GM19463 (cell line): ENCODE data around the gene LRRC75B.
A peak's percentile ranks its signal among the peaks of the same experiment; 100 is the strongest.
"Not testable (repeated sequence)": the region's sequence is repeated elsewhere in the genome, so short reads cannot be mapped to it uniquely, and the experiment has no call there.

Experiments used
- ATAC-seq: cut with Tn5 transposase; IDR thresholded peaks from one replicate; pipeline ENCODE4 v1.9.1; 2021; ENCODE audit warnings: mild to moderate bottlenecking, moderate library complexity; ENCODE audit not compliant: unreplicated experiment

LRRC75B gene, protein sequence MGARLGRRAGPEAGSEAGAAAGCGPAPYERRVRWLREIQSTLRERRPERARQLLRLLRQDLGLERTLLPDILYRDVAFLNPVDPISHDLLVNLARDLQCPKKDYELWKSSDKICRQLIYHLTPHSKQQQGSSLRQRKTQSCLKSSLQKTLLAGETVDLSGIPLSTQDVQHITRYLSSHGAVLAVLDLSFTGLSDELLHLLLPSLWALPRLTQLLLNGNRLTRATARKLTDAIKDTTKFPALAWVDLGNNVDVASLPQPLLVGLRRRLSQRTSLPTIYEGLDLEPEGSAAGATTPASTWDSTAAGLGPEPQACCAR

GRCh38 chr22:24592851-24593558 lies at the start of gene LRRC75B:
Gene LRRC75B, minus strand, starts transcription at chr22:24593073. Its CDS starts 34 bp downstream, at chr22:24593039.
- peak; percentile 97 for ATAC-seq

DNA sequence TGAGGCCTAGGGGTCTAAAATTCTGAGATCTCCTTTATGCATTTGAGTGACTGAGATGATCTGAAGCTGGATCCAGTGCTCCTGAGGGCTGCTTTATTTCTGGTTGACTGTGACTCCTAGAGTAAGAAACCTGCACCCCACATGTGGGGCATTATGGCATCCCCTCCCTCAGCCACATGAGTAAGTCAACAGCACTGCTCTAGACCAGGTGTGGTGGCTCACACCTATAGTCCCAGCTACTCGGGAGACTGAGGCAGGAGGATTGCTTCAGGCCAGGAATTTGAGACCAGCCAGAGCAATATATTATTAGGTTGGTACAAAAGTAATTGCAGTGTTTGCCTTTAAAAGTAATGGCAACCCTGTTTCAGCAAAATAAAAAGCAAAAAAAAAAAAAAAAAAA lies 49.4 kb upstream of the LRRC75B start:
- not testable (repeated sequence) for ATAC-seq

GRCh38 chr22:24636513-24636912 lies 43.6 kb upstream of the LRRC75B start:
- ATAC-seq: not testable (repeated sequence)

GRCh38 chr22:24634776-24635389 lies 42.0 kb upstream of the LRRC75B start:
- ATAC-seq: not testable (repeated sequence)

- ATAC-seq: not testable (repeated sequence)
These were observed 40.6 kb upstream of the LRRC75B start for GRCh38 chr22:24633231-24634023.

DNA sequence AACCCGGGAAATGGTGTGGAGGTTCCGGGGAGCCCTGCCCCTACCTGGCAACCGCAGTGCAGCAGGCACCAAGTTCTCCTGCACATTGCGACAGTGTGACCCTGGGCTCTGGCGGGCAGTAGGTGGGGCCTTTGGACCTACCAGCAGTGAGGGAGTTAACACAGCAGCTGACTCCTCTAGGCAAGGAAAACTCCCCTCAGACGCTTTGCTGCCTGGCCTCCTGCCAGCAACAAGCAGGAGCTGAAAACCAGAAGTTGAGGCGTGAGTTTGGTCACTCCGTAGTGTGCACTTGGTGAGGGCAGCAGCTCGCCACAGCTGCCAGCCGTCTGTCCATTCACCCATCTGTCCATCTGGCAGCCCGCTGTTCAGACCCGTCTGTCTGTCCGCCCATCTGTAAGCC lies 39.8 kb upstream of the LRRC75B start:
- ATAC-seq: not testable (repeated sequence)

DNA sequence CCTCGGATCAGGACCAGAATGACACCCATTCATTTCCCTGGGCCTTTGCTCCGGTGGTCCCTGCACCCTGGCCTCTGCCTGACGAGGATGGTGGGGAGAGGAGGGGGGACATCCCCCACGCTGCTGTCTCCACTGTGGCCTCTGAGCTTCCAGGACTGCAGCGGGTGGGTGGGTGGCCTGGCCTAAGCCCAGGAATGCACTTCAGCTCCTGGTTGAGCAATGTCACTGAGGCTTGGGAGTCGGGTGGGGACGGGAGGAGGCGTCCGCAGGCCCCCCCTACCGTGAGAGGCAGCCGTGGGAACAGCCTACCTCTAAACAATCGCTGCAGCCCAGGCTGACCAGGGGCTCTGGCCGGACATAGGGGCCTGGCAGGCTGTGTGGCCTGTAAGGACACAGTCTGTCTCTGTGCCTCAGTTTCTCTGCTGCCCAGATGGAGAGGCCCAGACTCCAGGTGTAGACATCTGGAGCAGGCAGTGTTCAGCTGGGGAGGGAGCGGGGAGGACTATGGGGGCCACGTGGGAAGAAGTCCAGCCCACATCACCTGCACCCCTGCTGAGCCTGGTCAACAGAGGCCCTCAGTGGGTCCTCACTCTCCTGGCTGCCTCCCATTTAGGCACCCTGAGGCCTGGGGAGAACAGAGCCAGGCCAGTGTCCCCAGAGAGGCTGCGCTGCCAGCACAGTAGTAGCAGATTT lies 38.7 kb upstream of the LRRC75B start:
- ATAC-seq: not testable (repeated sequence)

DNA sequence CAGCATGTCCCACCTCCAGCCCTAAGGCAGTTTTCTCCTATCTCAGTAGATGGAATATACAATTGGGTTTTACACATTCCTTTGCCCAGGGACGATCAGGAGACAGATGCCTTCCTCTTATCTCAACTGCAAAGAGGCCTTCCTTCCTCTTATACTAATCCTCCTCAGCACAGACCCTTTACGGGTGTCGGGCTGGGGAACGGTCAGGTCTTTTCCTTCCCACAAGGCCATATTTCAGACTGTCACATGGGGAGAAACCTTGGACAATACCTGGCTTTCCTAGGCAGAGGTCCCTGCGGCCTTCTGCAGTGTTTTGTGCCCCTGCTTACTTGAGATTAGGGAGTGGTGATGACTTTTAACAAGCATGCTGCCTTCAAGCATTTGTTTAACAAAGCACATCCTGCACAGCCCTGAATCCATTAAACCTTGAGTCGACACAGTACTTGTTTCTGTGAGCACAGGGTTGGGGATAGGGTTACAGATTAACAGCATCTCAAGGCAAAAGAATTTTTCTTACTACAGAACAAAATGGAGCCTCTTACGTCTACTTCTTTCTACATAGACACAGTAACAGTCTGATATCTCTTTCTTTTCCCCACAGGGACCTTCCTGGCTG lies 38.0 kb upstream of the LRRC75B start:
- not testable (repeated sequence) for ATAC-seq

GRCh38 chr22:24629069-24629468 lies 36.2 kb upstream of the LRRC75B start:
- ATAC-seq: not testable (repeated sequence)

- not testable (repeated sequence) for ATAC-seq
These were observed 35.0 kb upstream of the LRRC75B start for GRCh38 chr22:24627911-24628310.

DNA sequence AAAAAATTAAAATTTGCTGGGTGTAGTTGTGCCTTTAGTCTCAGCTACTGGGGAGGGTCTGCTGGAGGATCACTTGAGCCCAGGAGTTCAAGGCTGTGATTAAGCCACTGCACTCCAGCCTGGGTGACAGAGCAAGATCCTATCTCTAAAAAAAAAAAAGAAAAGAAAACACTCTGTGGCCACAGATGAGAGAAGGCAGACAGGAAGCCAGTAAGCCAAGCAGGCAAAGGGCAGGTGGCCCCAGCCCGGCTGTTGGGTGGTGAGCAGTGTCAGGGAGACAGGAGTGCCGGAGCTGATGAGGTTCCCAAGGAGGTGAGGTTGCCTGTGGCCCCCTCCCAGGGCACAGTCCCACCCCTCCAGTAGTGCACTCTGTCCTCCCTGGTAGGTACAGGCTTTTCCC lies 29.7 kb upstream of the LRRC75B start:
- ATAC-seq: not testable (repeated sequence)

- ATAC-seq: not testable (repeated sequence)
These were observed 28.4 kb upstream of the LRRC75B start for GRCh38 chr22:24621244-24621643.

- ATAC-seq: not testable (repeated sequence)
These were observed 21.9 kb upstream of the LRRC75B start for GRCh38 chr22:24614794-24615193.

DNA sequence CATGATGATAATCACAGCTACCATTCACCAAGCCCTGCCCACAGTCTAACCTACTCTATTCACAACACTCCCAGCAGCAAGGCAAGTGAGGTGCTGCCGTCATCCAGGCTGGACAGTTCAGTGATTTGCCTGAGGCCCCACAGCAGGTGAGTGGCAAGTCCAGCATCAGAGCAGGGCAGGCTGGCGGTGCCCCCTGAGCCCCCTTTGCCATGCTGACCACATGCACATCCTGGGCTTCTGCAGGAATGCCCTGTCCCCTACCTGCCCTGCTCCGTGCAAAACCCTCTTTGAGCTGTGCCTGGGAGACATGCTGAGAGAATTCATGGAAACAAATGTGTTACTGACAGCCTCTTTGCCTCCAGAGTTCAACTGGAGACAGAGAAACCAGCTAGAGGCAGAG lies 17.0 kb upstream of the LRRC75B start:
- not testable (repeated sequence) for ATAC-seq

GRCh38 chr22:24608327-24608726 lies 15.5 kb upstream of the LRRC75B start:
- ATAC-seq: not testable (repeated sequence)

GRCh38 chr22:24607429-24607983 lies 14.6 kb upstream of the LRRC75B start:
- ATAC-seq: peak; percentile 57

- not testable (repeated sequence) for ATAC-seq
These were observed 13.5 kb upstream of the LRRC75B start for GRCh38 chr22:24606340-24606739.

DNA sequence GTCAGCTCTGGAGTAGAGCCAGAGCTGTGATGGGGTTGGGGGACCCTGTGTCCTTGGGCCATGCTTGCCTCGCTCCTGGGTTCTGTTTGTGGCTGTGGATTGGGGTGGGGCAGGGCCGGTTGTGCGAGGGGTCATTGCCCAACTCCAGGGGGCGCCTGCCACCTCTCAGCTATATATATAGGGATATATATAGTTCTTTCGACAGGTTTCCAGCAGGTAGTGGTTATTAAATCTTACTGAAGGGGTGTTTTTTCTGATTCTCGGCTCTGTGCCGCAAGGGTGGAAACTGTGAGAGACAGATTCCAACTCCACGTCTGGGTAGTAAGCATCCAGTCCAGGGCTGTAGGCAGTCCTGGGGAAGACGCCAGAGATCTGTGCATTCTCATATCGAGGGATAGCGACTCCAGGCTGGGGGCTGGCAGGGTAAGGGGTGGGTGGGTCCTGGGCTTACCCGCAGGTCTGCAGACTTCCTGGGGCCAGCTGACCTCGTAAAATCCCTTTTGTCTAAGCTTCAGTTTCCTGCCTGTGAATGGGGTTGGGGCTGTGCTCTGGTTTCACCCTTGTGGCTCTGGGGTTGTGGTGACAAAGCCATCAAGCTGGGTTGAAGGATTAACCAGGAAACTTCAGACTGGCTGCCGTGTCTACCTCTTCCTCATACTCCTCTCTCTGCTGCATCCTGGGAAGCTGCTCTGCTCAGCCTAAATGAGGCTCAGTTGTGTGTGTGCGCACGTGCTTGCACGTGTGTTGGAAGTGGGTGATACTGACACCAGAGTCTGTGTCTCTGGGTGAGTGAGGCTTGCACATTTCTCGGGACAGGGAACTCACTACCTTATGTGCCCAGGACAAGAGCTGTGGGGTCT lies 11.1 kb upstream of the LRRC75B start:
- not testable (repeated sequence) for ATAC-seq
